Measurements from ENCODE around the gene PMFBP1. TPM values are rescaled to one million over a fixed set of nuclear protein-coding genes. Genes with fewer than 3 reads are reported as not detected.

The PMFBP1 gene
- total RNA-seq, 1 experiment from 2014 or later = 0.55 TPM

GRCh38 chr16:72122308-72122707 is 49.6 kb downstream of the PMFBP1 start:
- CTCF ChIA-PET = no interaction called here
- Histone ChIP-seq H3K9me3 (ENCODE audit: insufficient read depth, low read depth) (no peaks in the 10 kb centered on the region), H3K27me3 (ENCODE audit: insufficient read depth, low read depth) (no peaks in the 10 kb centered on the region), H3K4me1 (replicated peaks; ENCODE audit: insufficient read depth) (no peaks in the 10 kb centered on the region), H2AFZ (no peak overlapping the region), H3F3A (ENCODE audit: insufficient read depth, low read depth) (no peaks in the 10 kb centered on the region), H3K9me2 (ENCODE audit: insufficient read depth) (no peaks in the 10 kb centered on the region), H3K27ac (no peak overlapping the region), H3K4me3 (no peak overlapping the region), H4K20me1 (ENCODE audit: insufficient read depth) (no peaks in the 10 kb centered on the region), H3K4me2 (no peak overlapping the region), H3K36me3 (ENCODE audit: low read depth) (no peaks in the 10 kb centered on the region), H3K79me2 (ENCODE audit: low read depth) (no peaks in the 10 kb centered on the region)
- intact Hi-C loops (cut with micrococcal nuclease; ENCODE audit: unreplicated experiment) = no loop called here
- no TSS peak for BruUV-seq (replicated peaks)
- TF ChIP-seq, protein P1, sequence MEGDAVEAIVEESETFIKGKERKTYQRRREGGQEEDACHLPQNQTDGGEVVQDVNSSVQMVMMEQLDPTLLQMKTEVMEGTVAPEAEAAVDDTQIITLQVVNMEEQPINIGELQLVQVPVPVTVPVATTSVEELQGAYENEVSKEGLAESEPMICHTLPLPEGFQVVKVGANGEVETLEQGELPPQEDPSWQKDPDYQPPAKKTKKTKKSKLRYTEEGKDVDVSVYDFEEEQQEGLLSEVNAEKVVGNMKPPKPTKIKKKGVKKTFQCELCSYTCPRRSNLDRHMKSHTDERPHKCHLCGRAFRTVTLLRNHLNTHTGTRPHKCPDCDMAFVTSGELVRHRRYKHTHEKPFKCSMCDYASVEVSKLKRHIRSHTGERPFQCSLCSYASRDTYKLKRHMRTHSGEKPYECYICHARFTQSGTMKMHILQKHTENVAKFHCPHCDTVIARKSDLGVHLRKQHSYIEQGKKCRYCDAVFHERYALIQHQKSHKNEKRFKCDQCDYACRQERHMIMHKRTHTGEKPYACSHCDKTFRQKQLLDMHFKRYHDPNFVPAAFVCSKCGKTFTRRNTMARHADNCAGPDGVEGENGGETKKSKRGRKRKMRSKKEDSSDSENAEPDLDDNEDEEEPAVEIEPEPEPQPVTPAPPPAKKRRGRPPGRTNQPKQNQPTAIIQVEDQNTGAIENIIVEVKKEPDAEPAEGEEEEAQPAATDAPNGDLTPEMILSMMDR (conservative IDR thresholded peaks at IDR 0.05) = no peak
- TF ChIP-seq EZH2 (IDR thresholded peaks at IDR 0.05; ENCODE audit: low read depth) = no peak
- POLR2A ChIA-PET (ENCODE audit: unreplicated experiment) = interaction anchor here (0.6 kb wide), 1 partner anchor 946 kb away, joined by 8 read pairs; no protein-coding TSS in a partner anchor
- no peak for DNase-seq

- POLR2A ChIA-PET (ENCODE audit: unreplicated experiment) = interaction anchor here (0.5 kb wide), 1 partner anchor 369 kb away, joined by 5 read pairs; no protein-coding TSS in a partner anchor
These were observed 51.9 kb downstream of the PMFBP1 start for GRCh38 chr16:72120026-72120425.

DNA sequence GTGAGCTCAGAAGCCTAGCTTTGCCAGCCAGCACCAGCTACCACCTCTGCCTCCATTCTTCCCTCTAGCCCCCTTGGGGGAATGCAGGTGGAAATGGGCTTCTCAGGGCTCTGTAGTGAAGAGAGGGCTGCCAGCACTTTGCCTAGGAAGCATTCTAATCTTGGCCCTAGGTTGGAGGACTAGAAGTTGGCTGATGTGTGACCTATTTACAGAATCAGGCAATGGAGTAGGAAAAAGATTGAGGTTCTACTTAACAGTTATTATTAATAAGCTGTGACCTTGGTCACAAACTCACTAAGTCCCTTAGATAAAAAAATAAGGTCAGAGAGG is 58.4 kb downstream of the PMFBP1 start:
- no peaks in the 10 kb centered on the region for H3K27me3 ChIP-seq (ENCODE audit: insufficient read depth, low read depth)
- CTCF ChIA-PET = no interaction called here
- no peaks in the 10 kb centered on the region; the same call in 1 of the 2 replicates for H3F3A ChIP-seq (ENCODE audit: insufficient read depth, low read depth)
- intact Hi-C loops (cut with micrococcal nuclease; ENCODE audit: unreplicated experiment) = no loop called here
- TF ChIP-seq, protein P1 (conservative IDR thresholded peaks at IDR 0.05) = no peak
- no peak for TF ChIP-seq EZH2 (IDR thresholded peaks at IDR 0.05; ENCODE audit: low read depth)
- BruUV-seq (replicated peaks) = no TSS peak
- POLR2A ChIA-PET (ENCODE audit: unreplicated experiment) = no interaction called here
- no peaks in the 10 kb centered on the region; the same call in 1 of the 2 replicates for H3K36me3 ChIP-seq (ENCODE audit: low read depth)
- no peaks in the 10 kb centered on the region for H4K20me1 ChIP-seq (ENCODE audit: insufficient read depth)
- H3K4me1 ChIP-seq (replicated peaks; ENCODE audit: insufficient read depth) = no peaks in the 10 kb centered on the region
- no peak overlapping the region for H3K4me2 ChIP-seq
- no peaks in the 10 kb centered on the region for H3K79me2 ChIP-seq (ENCODE audit: low read depth)
- H3K9me3 ChIP-seq (ENCODE audit: insufficient read depth, low read depth) = no peaks in the 10 kb centered on the region
- no peak for DNase-seq
- H2AFZ ChIP-seq = no peak overlapping the region
- no peaks in the 10 kb centered on the region for H3K9me2 ChIP-seq (ENCODE audit: insufficient read depth)
- no peak overlapping the region for H3K4me3 ChIP-seq
- H3K27ac ChIP-seq = no peak overlapping the region

More at GRCh38 chr16:72120026-72120425, 51.9 kb downstream of the PMFBP1 start:
- Histone ChIP-seq H3K9me3 (ENCODE audit: insufficient read depth, low read depth) (no peaks in the 10 kb centered on the region), H3F3A (ENCODE audit: insufficient read depth, low read depth) (no peaks in the 10 kb centered on the region), H4K20me1 (ENCODE audit: insufficient read depth) (no peaks in the 10 kb centered on the region), H3K79me2 (ENCODE audit: low read depth) (no peaks in the 10 kb centered on the region), H3K27me3 (ENCODE audit: insufficient read depth, low read depth) (no peaks in the 10 kb centered on the region), H3K9me2 (ENCODE audit: insufficient read depth) (no peaks in the 10 kb centered on the region), H3K4me2 (no peak overlapping the region), H3K4me3 (no peak overlapping the region), H3K27ac (no peak overlapping the region), H3K4me1 (replicated peaks; ENCODE audit: insufficient read depth) (no peaks in the 10 kb centered on the region), H3K36me3 (ENCODE audit: low read depth) (no peaks in the 10 kb centered on the region), H2AFZ (no peak overlapping the region)
- TF ChIP-seq, protein P1 (conservative IDR thresholded peaks at IDR 0.05) = no peak
- TF ChIP-seq EZH2 (IDR thresholded peaks at IDR 0.05; ENCODE audit: low read depth) = no peak
- intact Hi-C loops (cut with micrococcal nuclease; ENCODE audit: unreplicated experiment) = no loop called here
- CTCF ChIA-PET = no interaction called here
- BruUV-seq (replicated peaks) = no TSS peak
- no peak for DNase-seq

All from PC-9 (cell line).